RWPE1 (cell line): ENCODE measurements around the gene SV2C.

Experiments used
- CTCF ChIA-PET: fragments of 350-600 bp; sonication (Branson Sonifier 250); formaldehyde crosslinking; extraction: SDS; loops from one replicate; lab custom pipeline; 2021; lab: Yijun Ruan, JAX
- POLR2A ChIA-PET: fragments of 400-600 bp; formaldehyde crosslinking; extraction: SDS; loops from one replicate; lab custom pipeline; 2020; ENCODE audit warnings: antibody characterized with exemption; ENCODE audit not compliant: low non-redundant PET; lab: Yijun Ruan, JAX
- DNase-seq: peaks from one replicate; pipeline ENCODE4 v3.0.0; 2012; ENCODE audit warnings: low spot score
- H3K27ac ChIP-seq: fragments of 450-650 bp; 2 replicates; pipeline ENCODE4 v1.5.1; 2017
- TF ChIP-seq, protein P1 (sequence below): fragments of 450-650 bp; conservative IDR thresholded peaks from 2 replicates; pipeline ENCODE4 v1.5.1; 2017; ENCODE audit warnings: low read depth, mild to moderate bottlenecking

Gene SV2C

GRCh38 chr5:76062502-76063041 lies 20.6 kb upstream of the SV2C start:
- ChIA-PET POLR2A (no interaction called here), CTCF (interaction anchor here (0.8 kb wide), 1 partner anchor 113 kb away, joined by 3 read pairs; no protein-coding TSS in a partner anchor)

DNA sequence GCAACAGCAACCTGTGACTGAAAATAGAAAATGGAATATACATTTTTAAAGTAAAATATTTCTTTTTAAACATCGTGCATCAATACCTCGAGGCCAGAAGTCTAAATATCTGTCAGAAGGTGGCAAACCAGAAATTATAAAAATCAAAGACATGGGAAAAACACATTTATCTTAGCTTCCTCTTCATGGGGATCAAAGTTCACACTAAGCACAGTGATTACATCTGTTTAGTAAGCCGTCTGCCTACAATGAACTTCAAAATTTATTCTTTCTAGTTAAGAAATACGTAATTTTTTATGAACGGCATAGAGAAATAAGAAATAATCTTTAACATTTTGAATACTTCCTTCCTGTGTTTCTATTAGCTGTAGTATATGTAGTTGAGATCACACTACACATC lies 17.9 kb upstream of the SV2C start:
- no peak for DNase-seq
- ChIA-PET POLR2A (no interaction called here), CTCF (interaction anchor here (0.8 kb wide), 1 partner anchor 219 kb away, joined by 3 read pairs; no protein-coding TSS in a partner anchor)
- TF ChIP-seq, protein P1, sequence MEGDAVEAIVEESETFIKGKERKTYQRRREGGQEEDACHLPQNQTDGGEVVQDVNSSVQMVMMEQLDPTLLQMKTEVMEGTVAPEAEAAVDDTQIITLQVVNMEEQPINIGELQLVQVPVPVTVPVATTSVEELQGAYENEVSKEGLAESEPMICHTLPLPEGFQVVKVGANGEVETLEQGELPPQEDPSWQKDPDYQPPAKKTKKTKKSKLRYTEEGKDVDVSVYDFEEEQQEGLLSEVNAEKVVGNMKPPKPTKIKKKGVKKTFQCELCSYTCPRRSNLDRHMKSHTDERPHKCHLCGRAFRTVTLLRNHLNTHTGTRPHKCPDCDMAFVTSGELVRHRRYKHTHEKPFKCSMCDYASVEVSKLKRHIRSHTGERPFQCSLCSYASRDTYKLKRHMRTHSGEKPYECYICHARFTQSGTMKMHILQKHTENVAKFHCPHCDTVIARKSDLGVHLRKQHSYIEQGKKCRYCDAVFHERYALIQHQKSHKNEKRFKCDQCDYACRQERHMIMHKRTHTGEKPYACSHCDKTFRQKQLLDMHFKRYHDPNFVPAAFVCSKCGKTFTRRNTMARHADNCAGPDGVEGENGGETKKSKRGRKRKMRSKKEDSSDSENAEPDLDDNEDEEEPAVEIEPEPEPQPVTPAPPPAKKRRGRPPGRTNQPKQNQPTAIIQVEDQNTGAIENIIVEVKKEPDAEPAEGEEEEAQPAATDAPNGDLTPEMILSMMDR: no peak
- H3K27ac ChIP-seq: no peak overlapping the region

More at GRCh38 chr5:76062502-76063041, 20.6 kb upstream of the SV2C start:
- TF ChIP-seq, protein P1: no peak
- DNase-seq: no peak
- no peak overlapping the region for H3K27ac ChIP-seq

DNA sequence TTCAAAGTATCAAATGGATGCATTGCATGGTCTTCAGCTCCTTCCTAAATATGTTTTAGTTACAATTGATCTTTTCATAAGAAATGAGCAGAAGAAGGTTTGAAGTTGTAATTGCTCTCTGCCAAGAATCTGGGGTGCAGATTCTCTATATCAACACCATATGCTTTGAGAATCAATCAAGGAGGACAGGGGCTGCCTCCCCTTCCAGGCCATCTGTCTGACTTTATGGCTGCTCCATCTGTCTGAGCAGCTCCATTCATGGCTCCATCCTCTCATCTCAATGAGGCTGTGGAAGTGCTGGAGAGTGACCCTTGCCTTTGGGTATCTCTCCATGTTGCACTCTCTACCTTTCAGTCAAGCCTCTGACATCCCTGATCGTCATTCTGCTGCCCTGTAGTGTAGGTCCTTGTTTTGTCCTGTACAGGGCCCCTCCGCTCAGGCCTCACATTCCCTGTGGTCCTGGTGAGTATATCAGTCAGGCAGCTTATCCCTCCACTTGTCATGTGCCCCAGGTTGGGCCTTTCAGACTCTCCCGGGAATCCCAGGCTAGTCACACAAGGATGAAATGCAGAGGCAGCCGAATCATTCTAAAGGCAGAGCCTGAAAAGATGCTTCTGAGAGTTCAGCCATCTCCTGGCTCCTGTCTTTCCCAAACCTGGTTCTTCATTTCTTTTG lies 14.0 kb upstream of the SV2C start:
- TF ChIP-seq, protein P1: no peak
- CTCF ChIA-PET: no interaction called here

GRCh38 chr5:76074487-76075065 lies 8.6 kb upstream of the SV2C start:
- ChIA-PET CTCF (interaction anchor here (0.6 kb wide), 1 partner anchor 114 kb away, joined by 3 read pairs; no protein-coding TSS in a partner anchor), POLR2A (no interaction called here)
- DNase-seq: no peak
- H3K27ac ChIP-seq: no peak overlapping the region
- TF ChIP-seq, protein P1: no peak

More for the DNA sequence above, 14.0 kb upstream of the SV2C start:
- POLR2A ChIA-PET: no interaction called here
- DNase-seq: no peak
- no peak overlapping the region for H3K27ac ChIP-seq

- no peak overlapping the region for H3K27ac ChIP-seq
- TF ChIP-seq, protein P1: no peak
- ChIA-PET POLR2A (no interaction called here), CTCF (interaction anchor here (0.6 to 0.8 kb wide), 3 partner anchors 10 to 174 kb away, joined by 3 to 6 read pairs (median 3); no protein-coding TSS in a partner anchor)
- no peak for DNase-seq
These were observed 1.1 kb upstream of the SV2C start for GRCh38 chr5:76081811-76082771.
